Endothelial cell of umbilical vein (primary cell): ENCODE measurements around the gene THSD7A. TPM values are rescaled to one million over a fixed set of nuclear protein-coding genes. Genes with fewer than 3 reads are reported as not detected.

Experiments
- BruUV-seq: library from RNA; stranded (reverse); fragments of 400-500 nt; replicated peaks from 2 replicates; lab custom pipeline; 2021; lab: Mats Ljungman, UMichigan
- CTCF ChIA-PET: fragments of 300-600, 350-600 bp; sonication (Branson Sonifier 250); formaldehyde crosslinking; loops from one replicate; lab custom pipeline; 2021; ENCODE audit warnings: antibody characterized with exemption, inconsistent platforms; lab: Charles Lee
- POLR2A ChIA-PET: fragments of 300-600, 350-600 bp; sonication (Branson Sonifier 250); formaldehyde crosslinking; loops from one replicate; lab custom pipeline; 2021; ENCODE audit warnings: antibody characterized with exemption, inconsistent platforms; lab: Charles Lee
- DNase-seq: peaks from one replicate; pipeline ENCODE4 v3.0.0-alpha.2; 2011; ENCODE audit warnings: low read depth, low spot score
- FAIRE-seq: peaks from 2 replicates; lab custom pipeline; 2011; peaks lifted over from hg19 to GRCh38; lab: Jason Lieb, UNC
- H2AFZ ChIP-seq: 2 replicates; pipeline ENCODE4 v1.6.0; 2012; ENCODE audit warnings: low read depth, low read length, control low read depth, inconsistent platforms
- H3K27ac ChIP-seq: 2 replicates; pipeline ENCODE4 v1.5.1; 2011; ENCODE audit warnings: low read depth, mild to moderate bottlenecking, control low read depth, low read length, moderate library complexity; ENCODE audit not compliant: insufficient read depth
- H3K27me3 ChIP-seq, 2 experiments: 2 replicates each; pipeline versions ENCODE4 v1.6.0 to v1.6.1; 2011; ENCODE audit warnings: low read length in 2 of 2, mixed read lengths in 1 of 2; ENCODE audit not compliant: control insufficient read depth in 2 of 2, insufficient read depth in 2 of 2
- H3K36me3 ChIP-seq, 2 experiments: 2 replicates in 1 of 2; 3 replicates in 1 of 2; pipeline ENCODE4 v1.5.1; 2011; ENCODE audit warnings: low read length in 2 of 2, mild to moderate bottlenecking in 1 of 2, moderate library complexity in 1 of 2; ENCODE audit not compliant: control insufficient read depth in 2 of 2, insufficient read depth in 2 of 2; ENCODE audit errors: extremely low read depth in 1 of 2
- H3K4me1 ChIP-seq: 3 replicates; pipeline ENCODE4 v1.5.1; 2011; ENCODE audit warnings: mild to moderate bottlenecking, low read length; ENCODE audit not compliant: control insufficient read depth, insufficient read depth; ENCODE audit errors: extremely low read depth
- H3K4me2 ChIP-seq: 2 replicates; pipeline ENCODE4 v1.6.1; 2011; ENCODE audit warnings: low read length, control low read depth, mixed read lengths; ENCODE audit not compliant: insufficient read depth
- H3K4me3 ChIP-seq, 3 experiments: fragments of 200-600 bp in 1 of 3; sonication (generic), shearing (Covaris generic) in 1 of 3; replicated peaks in 1 of 3; 2 replicates each; pipeline ENCODE4 v1.5.1; 2011 to 2016; ENCODE audit warnings: control low read depth in 3 of 3, low read length in 3 of 3, mild to moderate bottlenecking in 2 of 3, inconsistent platforms in 1 of 3, low read depth in 1 of 3, moderate library complexity in 1 of 3; ENCODE audit not compliant: insufficient read depth in 1 of 3
- H3K79me2 ChIP-seq: 2 replicates; pipeline ENCODE4 v1.6.0; 2012; ENCODE audit warnings: low read length, inconsistent platforms; ENCODE audit not compliant: control insufficient read depth, insufficient read depth
- H3K9ac ChIP-seq: replicated peaks from 2 replicates; pipeline ENCODE3; 2011; ENCODE audit warnings: low read length, control low read depth; ENCODE audit not compliant: insufficient read depth; ENCODE audit errors: extremely low read depth
- H3K9me1 ChIP-seq: replicated peaks from 3 replicates; pipeline ENCODE4 v1.6.0; 2011; ENCODE audit warnings: mild to moderate bottlenecking, low read length; ENCODE audit not compliant: control insufficient read depth, insufficient read depth; ENCODE audit errors: extremely low read depth
- H3K9me3 ChIP-seq: replicated peaks from 2 replicates; pipeline ENCODE4 v1.5.1; 2012; ENCODE audit warnings: low read length, inconsistent platforms; ENCODE audit not compliant: control insufficient read depth, insufficient read depth
- H4K20me1 ChIP-seq: replicated peaks from 2 replicates; pipeline ENCODE3; 2011; ENCODE audit warnings: mild to moderate bottlenecking, low read length; ENCODE audit not compliant: control insufficient read depth, insufficient read depth; ENCODE audit errors: extremely low read depth
- EZH2 ChIP-seq: IDR thresholded peaks from 2 replicates; pipeline ENCODE4 v1.6.1; 2012; ENCODE audit warnings: borderline replicate concordance, low read depth, mild to moderate bottlenecking, moderate library complexity, low read length, inconsistent platforms; ENCODE audit not compliant: severe bottlenecking
- FOS ChIP-seq: IDR thresholded peaks from 2 replicates; pipeline ENCODE4 v1.6.1; 2011; ENCODE audit warnings: mild to moderate bottlenecking, low read length, moderate library complexity, borderline replicate concordance; ENCODE audit not compliant: insufficient read depth
- GATA2 ChIP-seq: IDR thresholded peaks from 2 replicates; pipeline ENCODE4 v1.7.0; 2011; ENCODE audit warnings: low read depth, mild to moderate bottlenecking, moderate library complexity, mixed read lengths, low read length; ENCODE audit not compliant: insufficient read length, insufficient read depth
- JUN ChIP-seq: IDR thresholded peaks from 2 replicates; pipeline ENCODE4 v1.6.1; 2011; ENCODE audit warnings: borderline replicate concordance, low read depth; ENCODE audit not compliant: insufficient read length, insufficient read depth
- MYC ChIP-seq: IDR thresholded peaks from one replicate; pipeline ENCODE4 v1.6.1; 2011; ENCODE audit warnings: mild to moderate bottlenecking, low read depth, low read length
- POLR2A ChIP-seq: IDR thresholded peaks from 2 replicates; pipeline ENCODE4 v1.6.1; 2012; ENCODE audit warnings: low read depth, mild to moderate bottlenecking, control low read depth, low read length
- POLR2AphosphoS5 ChIP-seq: IDR thresholded peaks from 2 replicates; pipeline ENCODE4 v1.6.1; 2012; ENCODE audit warnings: low read depth, mild to moderate bottlenecking, control low read depth, low read length, moderate library complexity; ENCODE audit not compliant: insufficient read depth
- dilution Hi-C: fragments of 300-500 bp; cut with MboI; formaldehyde crosslinking; loops from one replicate; pipeline ENCODE4 v1.15.0; 2019; ENCODE audit warnings: low sequenced_read_pairs; ENCODE audit not compliant: extremely low pct_ligation_motif_present
- intact Hi-C: fragments of 100-400 bp; cut with micrococcal nuclease; formaldehyde crosslinking; loops from one replicate; pipeline ENCODE4 v1.10.0; 2022
- polyA plus RNA-seq, 4 experiments: library from polyadenylated mRNA; depleted of rRNA in 3 of 4; stranded (reverse) in 3 of 4; unstranded in 1 of 4; fragments of >200 nt; gene quantifications; 2 replicates each; pipeline versions ENCODE4 v1.2.1 to v1.2.3, GENCODE V29; 2011 to 2012; ENCODE audit warnings: missing spikeins in 1 of 4
- total RNA-seq: library from RNA; stranded (reverse); gene quantifications from 2 replicates; pipeline ENCODE4 v1.2.3, GENCODE V29; 2021
- TF ChIP-seq, protein P1 (sequence below), 2 donors: IDR thresholded peaks; 1 replicate in 1 of 2; 2 replicates in 1 of 2; pipeline ENCODE4 v1.5.1; 2011; ENCODE audit warnings: low read length in 2 of 2, mild to moderate bottlenecking in 2 of 2, moderate library complexity in 2 of 2, control low read depth in 1 of 2, inconsistent platforms in 1 of 2, low read depth in 1 of 2; ENCODE audit not compliant: insufficient read depth in 1 of 2; ENCODE audit errors: extremely low read depth in 1 of 2
- TF ChIP-seq, protein P2 (sequence below): IDR thresholded peaks from 2 replicates; pipeline ENCODE4 v1.6.1; 2011; ENCODE audit not compliant: insufficient read depth, insufficient read length

The THSD7A gene
- total and polyA plus RNA-seq, 2 donors (not counting 3 experiments of a cell fraction or from before 2014, with no cell fraction given) = 3.3 to 12.7 TPM

DNA sequence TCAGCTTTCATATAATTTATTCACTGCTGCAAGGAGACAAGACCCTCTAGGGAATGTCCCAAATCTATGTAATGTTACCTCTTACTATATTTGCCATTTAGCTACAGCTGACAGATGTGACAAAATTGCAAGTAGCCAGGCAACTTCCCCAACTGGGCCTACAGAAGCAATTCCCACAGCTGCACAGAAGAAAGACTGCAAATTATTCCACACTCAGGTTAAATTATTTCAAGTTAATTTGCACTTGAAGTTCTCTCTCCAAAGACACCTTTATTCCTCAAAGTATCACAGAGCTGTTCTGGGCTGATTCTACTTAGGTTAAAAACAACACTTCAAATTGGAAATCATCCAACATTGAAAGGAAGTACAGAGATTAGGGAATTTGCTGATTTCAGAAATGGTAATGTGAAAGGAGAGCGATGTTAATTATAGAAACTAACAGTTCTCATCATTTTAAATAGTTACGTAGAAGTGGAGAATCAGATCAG, 133.6 kb downstream of the THSD7A start:
- no peaks in the 10 kb centered on the region for H3K9me1 ChIP-seq
- no peak overlapping the region for H2AFZ ChIP-seq
- FAIRE-seq (no peak), DNase-seq (peak; percentile 65)
- no peak overlapping the region for H3K4me3 ChIP-seq
- no TSS peak for BruUV-seq
- peaks cover 7% of the 10 kb centered on the region for H3K4me1 ChIP-seq
- H4K20me1 ChIP-seq = no peaks in the 10 kb centered on the region
- H3K79me2 ChIP-seq = no peaks in the 10 kb centered on the region
- H3K9ac ChIP-seq = no peak overlapping the region
- TF ChIP-seq, protein P1, sequence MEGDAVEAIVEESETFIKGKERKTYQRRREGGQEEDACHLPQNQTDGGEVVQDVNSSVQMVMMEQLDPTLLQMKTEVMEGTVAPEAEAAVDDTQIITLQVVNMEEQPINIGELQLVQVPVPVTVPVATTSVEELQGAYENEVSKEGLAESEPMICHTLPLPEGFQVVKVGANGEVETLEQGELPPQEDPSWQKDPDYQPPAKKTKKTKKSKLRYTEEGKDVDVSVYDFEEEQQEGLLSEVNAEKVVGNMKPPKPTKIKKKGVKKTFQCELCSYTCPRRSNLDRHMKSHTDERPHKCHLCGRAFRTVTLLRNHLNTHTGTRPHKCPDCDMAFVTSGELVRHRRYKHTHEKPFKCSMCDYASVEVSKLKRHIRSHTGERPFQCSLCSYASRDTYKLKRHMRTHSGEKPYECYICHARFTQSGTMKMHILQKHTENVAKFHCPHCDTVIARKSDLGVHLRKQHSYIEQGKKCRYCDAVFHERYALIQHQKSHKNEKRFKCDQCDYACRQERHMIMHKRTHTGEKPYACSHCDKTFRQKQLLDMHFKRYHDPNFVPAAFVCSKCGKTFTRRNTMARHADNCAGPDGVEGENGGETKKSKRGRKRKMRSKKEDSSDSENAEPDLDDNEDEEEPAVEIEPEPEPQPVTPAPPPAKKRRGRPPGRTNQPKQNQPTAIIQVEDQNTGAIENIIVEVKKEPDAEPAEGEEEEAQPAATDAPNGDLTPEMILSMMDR (IDR thresholded peaks at IDR 0.05; ENCODE audit: extremely low read depth in 1 of 2, insufficient read depth in 1 of 2, low read depth in 1 of 2, low read length in 2 of 2) = no peak
- TF ChIP-seq MYC (no peak), JUN (no peak), POLR2A (no peak), GATA2 (no peak)
- H3K36me3 ChIP-seq = no peaks in the 10 kb centered on the region
- peak overlapping the region; percentile 20 for H3K4me2 ChIP-seq
- H3K27ac ChIP-seq = no peak overlapping the region
- ChIA-PET CTCF (interaction anchor here (1.1 to 1.5 kb wide), 2 partner anchors 9 to 10 kb away, joined by 4 read pairs; no protein-coding TSS in a partner anchor), POLR2A (interaction anchor here (0.7 kb wide), 1 partner anchor 33 kb away, joined by 3 read pairs; no protein-coding TSS in a partner anchor)
- dilution Hi-C loops (no loop called here), intact Hi-C loops (no loop called here)
- H3K9me3 ChIP-seq = no peaks in the 10 kb centered on the region
- H3K27me3 ChIP-seq = no peaks in the 10 kb centered on the region

DNA sequence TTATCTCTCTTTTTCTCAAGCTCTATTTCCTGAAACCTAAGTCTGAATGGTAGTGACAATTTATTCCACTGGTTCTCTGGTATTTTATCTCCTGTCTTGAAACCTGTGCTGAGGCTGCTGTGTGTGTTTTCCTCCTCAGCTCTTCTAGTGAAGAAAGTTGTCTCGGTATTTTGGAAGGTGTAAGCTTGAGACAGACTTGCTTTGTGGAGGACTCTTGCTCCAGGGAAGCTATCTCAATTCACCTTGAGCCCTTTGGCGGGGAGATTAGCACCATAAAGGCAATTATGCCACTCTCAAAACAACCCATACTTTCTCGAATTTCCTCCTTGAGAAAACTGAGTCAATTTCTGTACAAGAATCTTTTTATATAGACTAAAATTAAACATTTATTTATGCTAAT, 141.6 kb downstream of the THSD7A start:
- ChIA-PET CTCF (interaction anchor here (1.1 to 1.3 kb wide), 2 partner anchors 11 to 59 kb away, joined by 3 to 4 read pairs; no protein-coding TSS in a partner anchor), POLR2A (no interaction called here)
- DNase-seq (no peak), FAIRE-seq (no peak)
- Histone ChIP-seq H3K27ac (no peak overlapping the region), H3K9me1 (no peaks in the 10 kb centered on the region), H3K4me3 (no peak overlapping the region), H2AFZ (no peak overlapping the region), H3K79me2 (no peaks in the 10 kb centered on the region), H3K9me3 (no peaks in the 10 kb centered on the region), H3K4me1 (no peaks in the 10 kb centered on the region), H4K20me1 (no peaks in the 10 kb centered on the region), H3K4me2 (no peak overlapping the region), H3K9ac (no peak overlapping the region), H3K36me3 (no peaks in the 10 kb centered on the region), H3K27me3 (no peaks in the 10 kb centered on the region)
- intact Hi-C loops = no loop called here
- dilution Hi-C loops = no loop called here
- no TSS peak for BruUV-seq
- TF ChIP-seq POLR2AphosphoS5 (no peak), EZH2 (no peak), FOS (no peak), POLR2A (no peak), JUN (no peak), MYC (no peak)
- TF ChIP-seq, protein P2, sequence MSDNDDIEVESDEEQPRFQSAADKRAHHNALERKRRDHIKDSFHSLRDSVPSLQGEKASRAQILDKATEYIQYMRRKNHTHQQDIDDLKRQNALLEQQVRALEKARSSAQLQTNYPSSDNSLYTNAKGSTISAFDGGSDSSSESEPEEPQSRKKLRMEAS = no peak
